K562 (cell line): ENCODE results near the gene CTSW. TPM values are rescaled to one million over a fixed set of nuclear protein-coding genes. Genes with fewer than 3 reads are reported as not detected.

ENCODE experiments used
- ATF1 ChIP-seq, 2 experiments: fragments of 450-650 bp in 1 of 2; IDR thresholded peaks; 2 replicates each; pipeline ENCODE4 v1.6.1; 2016; ENCODE audit warnings: missing compliant biosample characterization in 1 of 2, missing genetic modification characterization in 1 of 2
- BCL6 ChIP-seq: fragments of 250-450 bp; sonication (Bioruptor Pico); IDR thresholded peaks from 2 replicates; pipeline ENCODE4 v1.4.0; 2020
- HNRNPK ChIP-seq: fragments of 200-400 bp; formaldehyde crosslinking; IDR thresholded peaks from one replicate; pipeline ENCODE4 v1.6.1; 2018; ENCODE audit warnings: mild to moderate bottlenecking, low read depth, low read length; ENCODE audit not compliant: poor library complexity, severe bottlenecking
- HNRNPUL1 ChIP-seq: fragments of 200-400 bp; formaldehyde crosslinking; IDR thresholded peaks from 2 replicates; pipeline ENCODE4 v1.6.1; 2017; ENCODE audit warnings: low read length
- MBD2 ChIP-seq: sonication (generic); IDR thresholded peaks from 2 replicates; pipeline ENCODE4 v1.6.1; 2016; ENCODE audit warnings: low read depth, borderline replicate concordance
- NFYB ChIP-seq: IDR thresholded peaks from 2 replicates; pipeline ENCODE4 v1.6.1; 2011; ENCODE audit warnings: mild to moderate bottlenecking, moderate library complexity; ENCODE audit not compliant: insufficient read length; ENCODE audit errors: extremely low read depth
- NR2C2 ChIP-seq, 2 experiments: fragments of 200-800 bp in 1 of 2; sonication (Bioruptor generic) in 1 of 2; sonication (generic) in 1 of 2; formaldehyde crosslinking in 1 of 2; IDR thresholded peaks; 2 replicates each; pipeline versions ENCODE4 v1.6.1 to v1.8.0; 2016 to 2022; ENCODE audit warnings: mild to moderate bottlenecking in 1 of 2, missing compliant biosample characterization in 1 of 2, missing genetic modification characterization in 1 of 2, missing genetic modification reagents in 1 of 2
- NR3C1 ChIP-seq: sonication (generic); formaldehyde crosslinking; IDR thresholded peaks from 2 replicates; pipeline ENCODE4 v1.8.1; 2022; ENCODE audit warnings: missing genetic modification reagents
- PCBP1 ChIP-seq: fragments of 200-400 bp; formaldehyde crosslinking; IDR thresholded peaks from 2 replicates; pipeline ENCODE4 v1.6.1; 2018; ENCODE audit warnings: mild to moderate bottlenecking, low read depth, low read length; ENCODE audit not compliant: poor library complexity, severe bottlenecking
- USF2 ChIP-seq: sonication (generic); formaldehyde crosslinking; IDR thresholded peaks from 2 replicates; pipeline ENCODE4 v1.5.0; 2020; ENCODE audit warnings: missing genetic modification reagents
- ZNF436 ChIP-seq: fragments of 250-450, 450-650 bp; sonication (Bioruptor Pico); formaldehyde crosslinking; IDR thresholded peaks from 2 replicates; pipeline ENCODE4 v1.7.0; 2020; ENCODE audit warnings: mild to moderate bottlenecking
- polyA plus RNA-seq, 8 experiments: library from polyadenylated mRNA; depleted of rRNA in 4 of 8; stranded (reverse) in 5 of 8; unstranded in 3 of 8; fragments of >200 nt; fragmentation: Nextera tagmentation in 2 of 8; fragmentation: Illumina TruSeq in 1 of 8; extraction: Ambion mirVana in 2 of 8; extraction: Trizol in 1 of 8; gene quantifications; 2 replicates each; pipeline versions ENCODE4 v1.2.1 to v1.2.3, GENCODE V29; 2011 to 2014; ENCODE audit warnings: inconsistent platforms in 1 of 8, missing spikeins in 1 of 8
- total RNA-seq, 7 experiments: library from RNA; depleted of rRNA in 6 of 7; stranded (reverse); fragments of >200 nt in 6 of 7; fragmentation: Illumina TruSeq in 2 of 7; extraction: Trizol in 2 of 7; gene quantifications; 2 replicates each; pipeline versions ENCODE4 v1.2.1 to v1.2.3, GENCODE V29; 2011 to 2021; ENCODE audit warnings: low replicate concordance in 1 of 7

The CTSW gene
- total and polyA plus RNA-seq, 9 of the 15 experiments (the other 6 are each of a cell fraction or from before 2014, with no cell fraction given) = 0.04 TPM; not detected in 8

- no peak for TF ChIP-seq USF2 (CRISPR knock-in tag)
- TF ChIP-seq NR3C1 (CRISPR knock-in tag) = no peak
- peak; percentile 17; the same call in 1 of the 2 replicates for TF ChIP-seq NR2C2 (CRISPR knock-in tag; IDR thresholded peaks at IDR 0.05)
- TF ChIP-seq NR2C2 (tag; IDR thresholded peaks at IDR 0.05) = no peak
- TF ChIP-seq HNRNPUL1 = no peak
- TF ChIP-seq PCBP1 = peak; percentile 97
- TF ChIP-seq HNRNPK = peak; percentile 51
- TF ChIP-seq ZNF436 = no peak
- TF ChIP-seq ATF1 (CRISPR knock-in tag; IDR thresholded peaks at IDR 0.05) = no peak
- TF ChIP-seq ATF1 (tag; IDR thresholded peaks at IDR 0.05) = peak; percentile 64
- no peak for TF ChIP-seq BCL6 (CRISPR knock-in tag)
- TF ChIP-seq NFYB = peak; percentile 89
- TF ChIP-seq MBD2 = peak; percentile 94
Observed at GRCh38 chr11:65833297-65834030, 46.2 kb upstream of the CTSW start, which contains the start of gene SNX32 (continued).
